Right cardiac atrium (tissue), 5 donors: ENCODE measurements around the gene SERPINB1. TPM values are rescaled to one million over a fixed set of nuclear protein-coding genes. Genes with fewer than 3 reads are reported as not detected.

Experiments used
- ATAC-seq, 2 donors: fragments of 200-7000 bp; cut with Tn5 transposase; one replicate each; pipeline versions ENCODE4 v1.8.0 to v1.9.1; 2020; ENCODE audit warnings: moderate library complexity in 2 of 2, mild to moderate bottlenecking in 1 of 2
- DNase-seq, 3 donors: peaks; one replicate each; pipeline ENCODE4 v3.0.0-alpha.2; 2020
- H3K27ac ChIP-seq: one replicate; pipeline ENCODE4 v1.5.1; 2013; ENCODE audit warnings: mild to moderate bottlenecking, low read length, control low read depth, moderate library complexity
- H3K27me3 ChIP-seq: one replicate; pipeline ENCODE4 v1.6.1; 2013; ENCODE audit not compliant: control insufficient read depth, insufficient read depth
- H3K4me1 ChIP-seq: one replicate; pipeline ENCODE4 v1.6.1; 2013; ENCODE audit warnings: low read length; ENCODE audit not compliant: control insufficient read depth, insufficient read depth
- H3K4me3 ChIP-seq: one replicate; pipeline ENCODE4 v1.5.1; 2013; ENCODE audit warnings: low read length, control low read depth
- H3K9me3 ChIP-seq: one replicate; pipeline ENCODE4 v1.6.1; 2013; ENCODE audit warnings: low read length; ENCODE audit not compliant: control insufficient read depth
- WGBS: extraction: QIAGEN DNeasy Blood & Tissue Kit; methylation state at CpG from one replicate; pipeline ENCODE4 v1.1.7; 2013; 5-methylcytosine and 5-hydroxymethylcytosine counted together
- intact Hi-C, 4 donors: fragments of 100-400 bp; cut with DNase I; formaldehyde crosslinking; loops; one replicate each; pipeline versions ENCODE4 v1.11.0 to v1.14.0; 2022 to 2023
- polyA plus RNA-seq: library from polyadenylated mRNA; stranded (reverse); fragments of 200-250 nt; gene quantifications from one replicate; pipeline ENCODE4 v1.2.3, GENCODE V29; 2013
- total RNA-seq, 4 donors: library from RNA; stranded (reverse); fragmentation: NEBNext Ultra II Directional; extraction: Animal tissue kit (Norgen Biotek cat#: 25700); gene quantifications; one replicate each; pipeline ENCODE4 v1.2.1, GENCODE V29; 2021
- donor health status: healthy with polysubstance abuse.
- donor health status: DM: no; HTN: yes; CAD: no.
- donor health status: DM: no; HTN: no; CAD: no.
- donor health status: DM: no; HTN: yes; CAD: no; lungs with severe emphysema.
- donor health status: DM: yes; HTN: yes; CAD: no.

Gene SERPINB1
- total and polyA plus RNA-seq, 5 donors = 23.6 to 42.1 (median 28.9) TPM

DNA sequence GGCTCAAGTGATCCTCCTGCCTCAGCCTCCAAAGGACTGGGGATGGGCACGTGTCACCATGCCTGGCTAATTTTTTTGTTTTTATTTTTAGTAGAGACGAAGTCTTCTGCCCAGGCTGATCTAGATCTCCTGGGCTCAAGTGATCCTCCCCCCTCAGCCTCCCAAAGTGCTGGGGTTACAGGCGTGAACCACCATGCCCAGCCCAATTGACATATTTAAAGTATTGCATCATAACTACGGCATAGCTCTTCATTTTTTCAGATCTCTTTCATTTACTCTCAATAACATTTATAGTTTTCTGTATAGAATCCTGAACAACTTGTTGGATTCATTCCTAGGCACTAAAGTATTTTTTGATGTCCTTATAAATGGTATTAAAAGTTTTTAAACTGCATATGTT lies 13.0 kb downstream of the SERPINB1 start:
- no peak for ATAC-seq
- no peak for DNase-seq
- intact Hi-C loops = no loop called here
- Histone ChIP-seq H3K27ac (no peak overlapping the region), H3K27me3 (no peaks in the 10 kb centered on the region), H3K9me3 (no peaks in the 10 kb centered on the region), H3K4me3 (no peak overlapping the region), H3K4me1 (no peaks in the 10 kb centered on the region)
- WGBS = 91% methylated on average over 4 of the region's 4 CpGs

DNA sequence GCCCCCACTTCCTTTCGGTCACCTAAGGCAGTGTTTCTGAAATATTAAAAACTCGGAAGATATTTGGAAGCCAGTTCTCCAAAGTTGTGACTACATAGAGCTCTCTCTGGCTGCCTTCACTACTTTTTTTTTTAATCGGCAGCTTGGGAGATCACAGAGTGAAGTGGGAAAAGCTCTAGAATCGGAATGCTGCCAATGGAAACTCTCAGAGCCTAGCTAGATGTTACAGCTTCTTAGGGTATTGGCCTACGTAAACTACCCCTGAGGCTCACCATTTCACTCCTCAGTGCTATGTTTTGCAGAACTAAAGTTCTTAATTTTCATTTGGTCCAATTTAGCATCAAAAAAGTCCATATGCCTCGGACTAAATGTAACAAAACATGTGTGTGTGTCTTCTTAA lies 14.5 kb downstream of the SERPINB1 start:
- intact Hi-C loops = no loop called here
- Histone ChIP-seq H3K9me3 (no peaks in the 10 kb centered on the region), H3K4me3 (peak overlapping the region; percentile 10), H3K4me1 (no peaks in the 10 kb centered on the region), H3K27me3 (no peaks in the 10 kb centered on the region), H3K27ac (no peak overlapping the region)
- ATAC-seq = peak; percentile 75 to 80
- WGBS = 49% methylated on average over 6 of the region's 6 CpGs
- DNase-seq = no peak

DNA sequence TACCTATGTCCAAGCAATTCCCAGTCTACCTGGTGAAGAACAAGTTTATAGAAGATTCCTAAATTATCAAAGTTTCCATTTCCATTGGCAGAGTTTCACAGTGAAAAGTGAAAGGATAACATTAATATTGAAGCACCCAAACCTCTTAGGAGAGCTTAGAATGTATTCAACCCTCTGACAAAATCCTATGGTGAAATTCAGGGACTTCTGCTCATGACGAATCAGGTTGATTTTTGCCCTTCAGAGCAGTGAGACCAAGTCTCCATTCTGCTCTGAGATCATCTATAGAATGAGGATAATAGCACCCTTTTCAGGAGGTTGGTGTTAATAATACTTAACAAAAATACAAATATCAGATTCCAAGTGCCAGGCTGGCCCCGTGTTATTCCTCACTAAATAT lies 15.5 kb downstream of the SERPINB1 start:
- 73% methylated on average over 2 of the region's 2 CpGs for WGBS
- H3K4me3 ChIP-seq = no peak overlapping the region
- intact Hi-C loops = no loop called here

DNA sequence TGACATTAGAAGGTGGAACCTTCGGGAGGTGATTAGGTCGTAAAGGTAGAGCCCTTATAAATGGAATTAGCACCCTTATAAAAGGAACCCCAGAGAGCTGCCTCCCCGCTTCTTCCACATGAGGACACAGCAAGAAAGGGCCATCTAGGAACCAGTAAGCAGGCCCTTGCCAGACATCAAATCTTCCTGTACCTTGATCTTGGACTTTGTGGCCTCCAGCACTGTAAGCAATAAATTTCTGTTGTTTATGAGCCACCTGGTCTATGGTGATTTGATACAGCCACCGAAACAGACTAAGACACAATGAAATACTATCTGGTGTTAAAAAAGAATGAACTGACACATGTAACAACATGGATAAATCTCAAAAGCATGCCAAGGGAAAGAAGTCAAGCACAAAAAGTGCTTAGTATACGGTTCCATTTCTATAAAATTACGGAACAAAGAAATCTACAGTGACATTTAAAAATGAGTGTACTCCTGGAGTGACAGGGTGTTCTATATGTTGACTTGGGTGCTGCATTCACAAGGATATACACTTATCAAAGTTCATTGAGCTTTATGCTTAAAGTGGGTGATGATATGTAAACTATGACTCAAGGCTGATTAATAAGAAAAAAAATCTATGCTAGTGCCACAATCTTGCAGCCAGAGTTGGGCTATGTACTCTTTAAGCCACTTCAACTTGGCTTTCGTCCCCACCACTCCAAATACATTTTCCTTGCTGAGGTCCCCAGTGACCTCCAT lies 18.4 kb downstream of the SERPINB1 start:
- Histone ChIP-seq H3K27ac (no peak overlapping the region), H3K4me1 (peaks cover 9% of the 10 kb centered on the region), H3K27me3 (no peaks in the 10 kb centered on the region), H3K9me3 (no peaks in the 10 kb centered on the region), H3K4me3 (no peak overlapping the region)
- WGBS = 93% methylated on average over 7 of the region's 7 CpGs
- intact Hi-C loops = no loop called here
- DNase-seq = no peak
- no peak for ATAC-seq

More for the DNA sequence above, 15.5 kb downstream of the SERPINB1 start:
- ATAC-seq (no peak), DNase-seq (no peak)
- Histone ChIP-seq H3K4me1 (no peaks in the 10 kb centered on the region), H3K9me3 (no peaks in the 10 kb centered on the region), H3K27ac (no peak overlapping the region), H3K27me3 (no peaks in the 10 kb centered on the region)

DNA sequence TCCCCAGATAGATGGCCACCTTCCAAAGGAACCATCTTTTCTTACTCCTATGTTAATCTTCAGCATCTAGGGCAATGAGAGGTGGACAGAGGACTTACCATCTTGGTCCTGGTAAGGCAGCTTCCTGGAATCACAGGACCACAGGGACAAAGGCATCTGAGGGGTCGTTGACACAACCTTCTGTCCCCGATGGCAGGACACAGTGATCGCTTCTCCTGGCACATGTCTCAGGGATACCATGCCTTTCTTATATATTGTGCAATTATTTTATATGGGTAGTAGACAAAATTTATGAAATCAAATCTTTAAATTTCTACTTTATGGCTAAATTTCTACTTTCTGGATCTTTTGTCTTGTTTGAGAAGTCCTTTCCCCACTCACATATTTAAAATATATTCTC lies 20.1 kb downstream of the SERPINB1 start:
- Histone ChIP-seq H3K27ac (no peak overlapping the region), H3K27me3 (no peaks in the 10 kb centered on the region), H3K9me3 (no peaks in the 10 kb centered on the region), H3K4me1 (peaks cover 9% of the 10 kb centered on the region), H3K4me3 (no peak overlapping the region)
- 96% methylated on average over 3 of the region's 3 CpGs for WGBS
- DNase-seq (no peak), ATAC-seq (no peak)
- intact Hi-C loops = no loop called here

DNA sequence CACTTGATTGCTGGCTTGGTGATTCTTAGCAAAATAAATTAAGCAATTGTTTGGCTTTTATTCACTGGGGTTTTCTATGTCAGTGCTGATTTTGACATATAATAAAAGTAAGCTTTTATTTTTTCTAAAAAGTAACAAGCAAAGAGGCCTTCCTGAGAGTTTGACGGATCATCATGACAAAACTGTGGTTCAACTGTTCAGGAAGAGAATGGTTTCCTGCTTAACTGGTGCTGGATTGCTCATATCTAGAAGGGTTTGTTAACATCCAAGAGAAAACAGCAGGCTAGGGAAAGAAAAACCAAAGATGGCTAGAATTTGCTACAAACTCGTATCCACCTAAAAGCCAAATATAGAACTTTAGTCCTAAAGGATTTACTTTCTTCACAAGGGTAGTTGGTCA lies 21.2 kb downstream of the SERPINB1 start:
- intact Hi-C loops = no loop called here
- H3K27me3 ChIP-seq = no peaks in the 10 kb centered on the region
- H3K9me3 ChIP-seq = no peaks in the 10 kb centered on the region
- no peak overlapping the region for H3K4me3 ChIP-seq
- peaks cover 9% of the 10 kb centered on the region for H3K4me1 ChIP-seq
- 55% methylated on average over 2 of the region's 2 CpGs for WGBS
- peak in 1 of 2 donors; percentile 61 for ATAC-seq
- H3K27ac ChIP-seq = no peak overlapping the region
- no peak for DNase-seq

DNA sequence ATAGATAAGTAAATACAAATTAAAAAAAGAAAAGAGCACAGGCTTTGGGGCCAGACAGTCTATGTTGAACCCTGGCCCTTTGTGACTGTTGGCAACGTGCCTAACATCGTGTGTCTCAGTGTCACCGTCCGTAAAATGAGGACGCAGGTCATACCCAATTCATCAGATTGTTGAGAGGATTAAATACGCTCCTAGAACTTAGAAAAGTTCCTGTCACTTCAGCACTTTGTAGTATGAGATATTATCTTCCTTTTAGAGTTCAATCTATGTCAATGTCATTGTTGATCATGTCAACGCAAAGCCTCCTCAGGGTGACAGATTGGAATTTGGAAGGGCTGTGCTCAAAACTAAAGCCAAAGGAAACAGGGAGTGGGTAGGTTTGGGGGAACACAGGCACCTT lies 21.7 kb downstream of the SERPINB1 start:
- DNase-seq = no peak
- WGBS = 39% methylated on average over 7 of the region's 7 CpGs
- Histone ChIP-seq H3K9me3 (no peaks in the 10 kb centered on the region), H3K4me3 (no peak overlapping the region), H3K27me3 (no peaks in the 10 kb centered on the region), H3K27ac (no peak overlapping the region), H3K4me1 (peaks cover 9% of the 10 kb centered on the region)
- peak in 1 of 2 donors; percentile 23 for ATAC-seq
- intact Hi-C loops = no loop called here

DNA sequence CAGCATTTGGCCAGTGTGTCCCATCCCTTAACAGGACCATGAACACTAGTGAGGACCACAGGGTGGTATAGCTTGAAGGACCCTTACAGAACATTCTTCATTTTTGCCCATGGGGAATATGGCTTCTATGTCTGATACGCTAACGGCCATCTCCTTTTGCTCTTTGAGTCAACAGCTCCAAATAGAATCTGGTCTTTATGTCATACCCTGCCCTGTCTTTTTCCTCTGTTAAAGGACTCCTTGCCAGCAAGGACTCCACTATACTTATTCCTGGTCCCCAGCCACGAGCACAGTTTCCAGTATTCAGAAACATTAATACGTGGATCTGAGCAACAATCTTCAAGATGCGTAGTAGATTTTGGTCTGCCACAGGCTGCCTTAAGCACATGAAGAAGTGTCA lies 22.5 kb downstream of the SERPINB1 start:
- no peaks in the 10 kb centered on the region for H3K9me3 ChIP-seq
- peak; percentile 12 to 44 for ATAC-seq
- 60% methylated on average over 5 of the region's 5 CpGs for WGBS
- peak overlapping the region; percentile 48 for H3K27ac ChIP-seq
- no peak overlapping the region for H3K4me3 ChIP-seq
- intact Hi-C loops = no loop called here
- no peaks in the 10 kb centered on the region for H3K27me3 ChIP-seq
- H3K4me1 ChIP-seq = peaks cover 9% of the 10 kb centered on the region
- DNase-seq = no peak

DNA sequence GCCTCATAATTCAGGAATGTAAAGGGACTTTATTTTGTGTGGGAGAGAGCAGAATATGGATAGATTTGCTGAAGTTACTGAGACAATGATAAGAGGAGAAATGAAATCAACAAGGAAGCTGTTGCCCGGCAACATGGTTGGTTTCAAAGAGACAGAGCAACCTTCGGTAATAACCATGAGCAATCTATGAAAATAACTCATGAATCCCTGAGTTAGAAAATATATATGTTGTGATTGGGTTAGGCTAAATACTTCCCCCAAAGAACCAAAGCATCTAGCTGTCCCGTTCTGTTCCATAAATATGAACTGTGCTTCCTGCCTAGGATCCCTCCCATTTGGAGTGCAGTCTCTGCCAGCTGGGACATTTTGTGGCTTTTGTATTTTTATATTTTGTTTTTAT lies 23.1 kb downstream of the SERPINB1 start:
- Histone ChIP-seq H3K27me3 (no peaks in the 10 kb centered on the region), H3K27ac (no peak overlapping the region), H3K4me1 (peaks cover 9% of the 10 kb centered on the region), H3K4me3 (peak overlapping the region; percentile 34), H3K9me3 (no peaks in the 10 kb centered on the region)
- intact Hi-C loops = no loop called here
- peak; percentile 67 to 71 for ATAC-seq
- 15% methylated on average over 3 of the region's 3 CpGs for WGBS
- DNase-seq = no peak

DNA sequence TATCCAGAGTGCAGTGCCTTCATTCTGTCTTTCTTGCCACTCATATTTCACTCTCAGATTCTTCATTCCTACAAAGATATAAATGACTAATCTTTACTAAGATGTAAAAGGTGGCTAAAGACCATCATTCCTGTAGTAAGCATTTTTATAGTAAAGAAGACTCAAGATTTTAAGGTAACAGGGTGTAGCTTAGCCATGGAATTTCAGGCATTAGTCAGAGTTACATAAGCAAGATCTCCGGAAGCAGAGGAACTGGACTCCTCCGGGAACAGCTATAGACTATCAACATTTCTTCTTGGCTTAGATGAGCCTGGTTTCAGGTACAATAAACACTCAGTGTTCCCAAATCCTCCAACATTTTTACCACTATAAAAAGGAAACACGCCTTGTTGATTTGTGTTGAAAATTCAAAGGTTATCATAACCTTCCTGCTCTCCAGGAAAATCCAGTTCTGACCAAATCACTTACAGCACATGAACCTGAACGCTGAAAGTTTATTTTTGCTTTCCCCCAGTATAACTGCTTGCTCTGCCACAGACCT lies 23.7 kb downstream of the SERPINB1 start:
- peaks cover 9% of the 10 kb centered on the region for H3K4me1 ChIP-seq
- peak overlapping the region; percentile 34 for H3K4me3 ChIP-seq
- H3K9me3 ChIP-seq = no peaks in the 10 kb centered on the region
- H3K27me3 ChIP-seq = no peaks in the 10 kb centered on the region
- intact Hi-C loops = no loop called here
- 12% methylated on average over 4 of the region's 4 CpGs for WGBS
- ATAC-seq (peak; percentile 87 to 92), DNase-seq (no peak)
- H3K27ac ChIP-seq = peak overlapping the region; percentile 13

DNA sequence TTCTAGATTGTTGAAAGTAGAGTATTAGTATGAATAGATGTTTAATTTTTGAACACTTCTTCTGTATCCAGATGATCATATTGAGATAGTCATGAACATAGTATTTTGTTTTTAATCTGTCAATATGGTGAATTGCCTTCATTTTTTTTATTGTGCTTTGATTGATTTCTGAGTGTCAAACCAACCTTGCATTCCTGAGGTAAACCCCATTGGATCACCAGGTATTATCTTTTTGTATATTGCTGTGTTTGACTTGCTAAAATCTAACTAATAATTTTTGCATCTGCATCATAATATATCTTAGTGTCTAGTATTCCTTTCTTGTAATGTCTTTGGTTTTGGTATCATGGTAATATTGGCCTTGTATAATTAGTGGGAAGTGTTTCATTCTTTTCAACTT lies 25.5 kb downstream of the SERPINB1 start:
- ATAC-seq = no peak
- Histone ChIP-seq H3K4me1 (peaks cover 9% of the 10 kb centered on the region), H3K9me3 (no peaks in the 10 kb centered on the region), H3K4me3 (no peak overlapping the region), H3K27ac (no peak overlapping the region), H3K27me3 (no peaks in the 10 kb centered on the region)
- intact Hi-C loops = no loop called here
- no peak for DNase-seq
